Stimulated activated CD8-positive, alpha-beta memory T cell treated with anti-CD3 and anti-CD28 coated beads, Interleukin-15, amount 100 ng/mL, for 24 hours (primary cell): Measurements from ENCODE around the gene ADARB2.

Experiments
- DNase-seq: peaks from one replicate; pipeline ENCODE4 v3.0.0-alpha.2; 2020; ENCODE audit warnings: low read depth

The ADARB2 gene

DNA sequence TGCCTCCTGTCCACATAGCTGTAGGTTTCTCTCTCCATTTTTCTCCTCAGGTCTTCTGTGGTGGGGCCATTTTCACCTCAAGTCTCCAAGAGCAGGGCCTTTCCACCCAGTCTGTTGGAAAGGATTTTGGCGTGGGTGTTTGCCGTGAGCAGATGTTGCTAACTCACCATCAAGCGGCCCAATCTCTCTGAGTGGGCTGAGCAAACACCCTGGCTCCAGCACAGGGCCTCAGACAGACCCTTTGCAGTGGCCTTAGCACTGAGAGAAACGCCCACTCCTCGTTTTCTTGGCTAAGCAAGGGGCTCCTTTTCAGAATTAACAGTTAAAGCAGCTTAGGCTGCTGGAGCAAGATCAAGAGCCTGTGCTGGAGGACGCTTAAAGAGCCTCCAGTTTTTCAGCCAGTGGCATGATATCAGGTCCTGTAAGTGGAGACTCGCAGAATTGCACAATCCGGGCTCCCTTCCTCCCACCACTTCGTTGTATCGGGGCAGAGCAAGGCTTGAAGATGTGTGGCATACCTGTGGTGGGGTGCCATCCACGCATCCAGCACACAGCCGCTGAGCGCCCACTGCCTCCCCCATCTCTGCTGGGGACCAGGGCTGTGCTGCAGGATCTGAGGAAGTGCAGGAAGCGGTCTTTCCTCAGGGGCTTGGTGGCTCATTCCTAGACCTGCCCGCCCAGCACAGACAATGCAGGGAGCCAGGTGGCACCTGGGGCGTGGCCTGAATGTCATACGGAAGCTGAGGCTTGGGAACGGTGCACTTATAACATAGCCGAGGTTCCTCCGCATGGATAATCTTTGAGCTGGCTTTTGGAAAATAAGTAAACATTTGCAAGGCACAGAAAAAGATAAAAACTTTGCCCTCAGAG is 142.7 kb downstream of the ADARB2 start:
- no peak for DNase-seq

DNA sequence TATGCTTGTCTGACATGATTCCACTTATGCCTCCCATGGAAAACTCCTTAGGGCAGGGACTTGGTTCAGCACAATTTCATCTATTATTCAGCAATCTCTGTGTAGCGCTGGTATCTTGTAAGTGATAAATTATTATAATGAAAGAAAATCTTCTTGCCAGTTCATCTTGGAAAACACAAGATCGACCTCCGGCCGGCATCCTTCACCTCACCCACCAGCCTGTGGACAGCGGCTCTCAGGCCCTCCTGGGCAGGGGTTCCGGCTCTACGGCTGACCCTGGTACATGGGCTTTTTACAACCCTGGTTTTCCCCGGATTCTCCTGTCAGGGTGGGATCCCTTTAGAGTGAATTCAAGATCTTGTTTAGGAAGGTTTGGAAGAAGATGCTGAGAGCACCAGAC is 145.6 kb downstream of the ADARB2 start:
- no peak for DNase-seq

DNA sequence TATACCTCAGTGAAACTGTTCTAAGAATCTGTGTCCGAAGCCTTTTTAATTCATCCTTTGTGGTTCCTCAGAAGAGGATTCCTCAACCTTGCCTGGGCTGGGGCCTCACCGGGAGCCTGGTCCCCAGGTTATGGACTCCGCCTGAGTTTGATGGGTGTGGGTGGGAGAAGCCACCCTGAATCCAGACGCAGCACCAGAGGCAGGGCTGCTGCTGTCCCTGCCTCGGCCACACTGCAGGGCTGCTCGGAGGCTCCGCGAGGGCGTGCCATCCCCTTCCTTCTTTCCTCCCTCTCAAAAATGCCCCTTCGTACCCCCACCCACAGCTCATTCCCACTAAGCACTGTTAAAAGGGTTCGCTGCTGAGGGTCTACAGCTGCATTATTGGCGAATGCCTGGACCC is 146.3 kb downstream of the ADARB2 start:
- no peak for DNase-seq

DNA sequence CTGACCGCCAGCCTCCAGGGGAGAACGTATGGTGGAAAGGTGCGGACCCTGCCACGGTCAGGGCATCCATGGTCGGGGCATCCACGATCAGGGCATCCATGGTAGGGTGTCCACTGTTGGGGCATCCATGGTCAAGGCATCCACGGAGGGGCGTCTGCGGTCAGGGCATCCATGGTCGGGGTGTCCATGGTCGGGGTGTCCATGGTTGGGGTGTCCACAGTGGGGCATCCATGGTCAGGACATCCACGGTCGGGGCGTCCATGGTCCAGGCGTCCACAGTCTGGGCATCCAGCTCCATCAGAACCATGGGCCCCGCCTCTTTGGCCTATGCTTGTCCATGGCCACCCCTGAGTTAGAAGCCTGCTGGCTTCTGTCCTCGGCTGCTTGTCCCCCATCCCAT is 148.1 kb downstream of the ADARB2 start:
- DNase-seq = no peak

DNA sequence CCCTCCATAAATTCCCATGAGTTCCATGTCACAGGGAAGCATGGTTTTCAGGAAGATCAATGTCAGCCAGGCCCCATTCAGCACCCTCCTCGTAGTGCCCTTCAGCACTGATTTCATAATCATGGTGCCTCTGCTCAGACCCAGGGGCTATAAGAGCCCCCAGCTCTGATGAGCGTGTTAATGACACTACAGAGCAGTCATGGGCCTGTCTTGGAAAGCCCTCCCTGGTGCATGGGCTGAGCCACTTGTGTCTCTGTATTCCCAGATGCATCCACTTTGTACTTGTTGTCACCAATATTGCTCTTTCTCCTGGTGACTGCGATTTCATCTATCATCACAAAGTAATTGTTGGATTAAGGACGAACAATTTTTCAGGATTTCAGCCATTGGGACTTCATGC is 154.6 kb downstream of the ADARB2 start:
- DNase-seq = no peak

DNA sequence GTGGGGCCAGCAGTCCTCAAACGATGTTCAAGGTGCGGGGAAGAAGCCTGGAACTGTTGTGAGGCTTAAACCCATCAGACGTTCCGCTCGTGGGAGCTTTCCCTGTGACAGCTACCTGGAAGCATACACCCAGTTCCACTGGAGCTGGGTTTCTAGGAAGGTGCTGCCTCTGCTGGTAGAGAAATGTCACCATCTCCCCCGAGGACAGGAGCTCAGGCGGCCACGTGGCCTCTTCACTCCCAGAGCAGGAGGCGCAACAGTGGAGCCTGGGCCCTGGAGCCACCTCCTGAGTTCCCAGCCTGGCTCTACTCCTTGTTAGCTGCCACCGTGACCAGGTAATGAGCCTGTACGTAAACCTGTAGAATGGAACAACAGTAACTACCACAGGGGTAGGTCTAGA is 156.1 kb downstream of the ADARB2 start:
- no peak for DNase-seq

DNA sequence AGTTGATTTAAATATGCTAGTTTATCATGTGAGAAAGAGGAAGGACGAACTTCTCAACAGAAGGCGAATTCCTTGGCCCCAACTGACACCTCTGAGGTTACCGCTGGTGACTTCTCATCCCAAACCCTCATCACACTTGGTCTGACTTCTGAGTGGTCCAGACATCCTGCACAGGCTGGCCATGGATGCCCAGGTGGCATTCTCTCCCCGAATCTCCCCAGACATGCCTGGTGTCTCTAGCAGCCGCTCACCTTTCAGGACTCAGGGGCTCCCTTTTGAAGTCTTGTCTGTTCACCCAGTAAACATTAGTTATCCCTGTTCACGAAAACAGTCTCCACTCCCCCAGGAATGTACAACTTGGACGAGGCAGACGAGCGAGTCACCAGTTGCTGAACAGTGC is 157.7 kb downstream of the ADARB2 start:
- DNase-seq = no peak

DNA sequence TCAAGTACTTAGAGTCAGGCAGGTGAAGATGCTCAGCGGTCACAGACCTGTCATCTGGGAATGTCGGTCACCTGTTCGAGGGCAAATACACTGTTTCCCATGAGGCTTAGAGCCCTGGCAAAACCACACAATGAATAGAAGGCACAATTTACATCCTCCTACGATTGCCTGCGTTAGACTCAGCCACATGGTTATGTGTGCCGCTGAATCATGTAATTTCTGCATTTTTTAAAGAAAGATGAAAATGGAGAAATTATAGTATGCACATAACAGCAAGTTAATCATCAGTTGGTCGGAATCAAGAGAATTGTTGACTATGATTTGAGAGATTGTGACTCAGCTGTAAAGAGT is 158.2 kb downstream of the ADARB2 start:
- DNase-seq = no peak

DNA sequence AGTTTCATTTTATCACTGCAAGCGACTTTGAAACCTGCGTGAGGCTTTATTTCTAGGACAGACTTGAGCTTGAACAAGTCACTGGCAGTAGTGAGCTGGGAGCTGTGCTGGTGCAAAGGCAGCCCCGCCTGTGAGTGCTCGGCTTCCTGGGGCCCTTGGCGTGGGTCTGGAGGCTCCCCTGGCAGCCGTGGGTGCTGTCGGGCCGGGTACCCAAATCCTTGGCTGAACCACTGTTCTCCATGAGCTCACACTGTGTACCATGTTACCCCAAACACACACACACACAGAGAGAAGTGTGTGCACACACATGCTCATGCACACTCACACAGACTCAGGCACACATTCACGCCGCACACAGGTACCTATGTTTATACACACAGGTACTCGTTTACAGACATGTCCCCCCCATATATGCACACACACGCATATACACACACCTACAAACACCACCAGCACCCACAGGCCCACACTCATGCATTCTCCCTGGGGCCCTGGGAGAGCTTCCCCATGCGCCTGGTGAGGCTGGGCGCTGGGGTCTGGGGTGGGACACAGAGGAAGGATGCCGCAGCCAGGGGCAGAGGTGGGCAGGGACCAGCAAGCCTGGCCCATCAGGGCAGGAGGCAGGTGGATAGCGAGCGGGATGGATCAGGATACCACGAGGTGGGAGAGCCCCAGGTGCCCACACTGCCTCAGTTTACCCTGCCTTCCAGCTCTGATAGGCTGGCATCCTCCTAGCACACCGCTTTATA is 158.8 kb downstream of the ADARB2 start:
- no peak for DNase-seq

DNA sequence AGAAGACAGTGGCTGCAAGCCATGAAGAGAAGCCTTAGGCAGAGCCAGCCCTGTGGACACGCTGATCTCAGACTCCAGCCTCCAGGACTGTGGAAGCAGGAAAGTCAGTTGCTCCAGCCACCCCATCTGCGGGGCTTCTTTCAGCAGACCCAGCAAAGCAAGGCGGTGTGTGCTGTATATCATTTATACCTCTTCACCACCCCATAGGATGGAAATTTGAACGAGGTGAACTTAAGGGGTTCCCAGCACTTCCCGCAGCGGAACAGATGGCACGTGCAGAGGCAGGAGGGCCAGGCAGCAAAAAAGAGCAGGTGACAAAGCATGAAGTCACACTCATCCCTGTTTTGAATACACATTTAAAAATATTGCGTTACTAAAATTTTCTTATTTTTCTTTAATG is 159.4 kb downstream of the ADARB2 start:
- no peak for DNase-seq

DNA sequence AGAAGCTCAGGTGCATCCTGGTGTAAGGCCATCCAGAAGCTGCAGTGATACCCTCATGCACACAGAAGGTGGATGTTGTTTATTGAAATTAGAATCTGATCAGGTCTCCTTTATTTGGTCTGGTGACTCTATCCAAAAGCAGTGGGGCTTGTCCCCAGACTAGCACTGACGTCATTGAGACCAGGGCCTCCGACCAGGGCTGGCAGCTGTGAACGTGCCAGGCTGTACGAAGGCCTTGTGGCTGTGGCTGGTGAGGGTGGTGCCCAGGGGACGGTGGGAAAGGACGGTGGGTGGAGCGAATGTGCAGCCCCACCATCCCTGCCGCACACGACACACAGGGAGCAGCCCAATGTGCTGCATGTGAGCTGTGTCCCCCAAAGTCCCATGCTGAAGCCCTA is 160.0 kb downstream of the ADARB2 start:
- DNase-seq = no peak

DNA sequence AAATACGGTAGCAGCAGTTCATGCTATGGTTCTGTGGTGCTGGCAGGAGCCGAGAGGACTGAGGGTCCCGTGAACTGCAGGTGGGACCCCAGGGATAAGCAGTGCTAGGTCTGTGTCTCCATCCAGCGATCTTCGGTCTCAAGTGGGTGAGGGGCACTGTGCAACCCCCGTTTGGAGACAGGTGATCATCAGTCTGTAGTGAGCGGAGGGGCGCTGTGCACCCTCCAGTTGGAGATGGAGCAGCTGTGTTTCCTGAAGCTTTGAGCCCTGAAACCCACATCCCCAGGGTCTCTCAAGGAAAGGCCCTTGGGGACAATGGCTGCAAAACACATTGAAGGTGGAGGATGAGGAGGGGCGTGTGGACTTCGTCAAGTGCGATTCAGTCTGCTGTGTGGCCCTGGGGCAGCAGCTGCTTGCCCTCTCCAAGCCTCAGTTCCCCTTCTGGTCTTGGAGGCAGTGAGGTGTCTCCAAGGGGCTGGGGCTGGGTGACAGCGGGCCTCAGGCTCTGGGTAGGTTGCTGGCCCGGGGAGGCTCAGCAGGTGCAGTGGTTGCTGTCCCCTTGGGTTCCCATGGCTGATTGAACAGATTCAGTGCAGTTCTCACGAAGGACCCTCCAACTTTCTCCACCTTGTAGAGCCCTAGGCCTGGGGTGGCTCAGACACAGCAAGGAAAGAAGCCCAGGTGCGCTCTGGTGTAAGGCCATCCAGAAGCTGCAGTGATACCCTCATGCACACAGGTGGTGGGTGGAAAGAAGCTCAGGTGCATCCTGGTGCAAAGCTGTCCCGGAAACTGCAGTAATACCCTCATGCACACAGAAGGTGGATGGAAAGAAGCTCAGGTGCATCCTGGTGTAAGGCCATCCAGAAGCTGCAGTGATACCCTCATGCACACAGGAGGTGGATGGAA is 160.6 kb downstream of the ADARB2 start:
- DNase-seq = no peak

DNA sequence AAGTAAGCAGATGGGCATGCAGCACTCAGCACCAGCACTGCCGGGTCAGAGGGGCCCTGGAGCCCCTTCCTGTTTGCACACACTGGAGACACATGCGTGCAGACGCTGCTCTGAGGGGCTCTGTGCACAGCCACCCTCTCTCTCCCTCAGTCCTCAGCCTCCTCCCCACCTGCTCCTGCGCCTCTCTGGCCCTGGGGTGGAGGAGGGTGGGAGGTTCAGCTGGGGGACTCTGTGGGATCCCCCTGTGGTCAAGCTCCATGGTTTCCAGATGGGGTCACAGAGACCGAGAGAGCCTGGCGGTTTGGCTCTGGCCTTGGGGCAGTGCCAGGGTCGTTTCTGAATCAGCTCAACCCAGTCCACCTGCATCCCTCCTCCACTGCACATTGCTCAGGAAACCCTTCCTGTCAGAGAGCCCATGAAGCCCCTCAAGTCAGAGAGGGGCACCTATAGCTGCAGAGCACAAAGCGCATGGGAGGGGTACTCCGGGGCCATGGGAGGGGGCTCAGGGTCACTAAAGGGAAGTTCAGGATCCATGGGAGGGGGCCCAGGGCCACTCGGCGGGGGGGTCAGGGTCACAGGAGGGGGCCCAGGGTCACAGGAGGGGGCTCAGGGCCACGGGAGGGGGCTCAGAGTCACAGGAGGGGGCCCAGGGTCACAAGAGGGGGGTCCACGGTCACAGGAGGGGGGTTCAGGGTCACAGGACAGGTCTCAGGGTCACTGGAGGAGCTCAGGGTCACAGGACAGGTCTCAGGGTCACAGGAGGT is 161.7 kb downstream of the ADARB2 start:
- no peak for DNase-seq

DNA sequence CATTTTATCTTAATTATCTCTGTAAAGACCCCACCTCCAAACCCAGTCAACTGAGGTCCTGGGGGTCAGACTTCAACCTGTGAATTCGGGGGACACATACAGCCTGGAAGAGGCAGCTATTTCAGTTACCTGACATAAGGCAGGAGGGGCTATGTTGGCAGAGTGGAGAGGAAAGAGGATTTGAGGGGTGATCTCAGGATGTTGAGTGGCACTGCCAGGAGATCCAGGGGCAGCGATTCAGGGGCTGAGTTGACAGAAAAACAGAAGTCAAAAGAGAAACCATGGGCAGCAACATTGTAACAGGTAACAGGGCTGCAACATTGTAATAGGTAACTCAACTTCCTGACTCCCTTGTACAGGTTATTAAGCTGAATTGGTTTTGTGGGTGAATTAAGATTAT is 162.6 kb downstream of the ADARB2 start:
- no peak for DNase-seq

DNA sequence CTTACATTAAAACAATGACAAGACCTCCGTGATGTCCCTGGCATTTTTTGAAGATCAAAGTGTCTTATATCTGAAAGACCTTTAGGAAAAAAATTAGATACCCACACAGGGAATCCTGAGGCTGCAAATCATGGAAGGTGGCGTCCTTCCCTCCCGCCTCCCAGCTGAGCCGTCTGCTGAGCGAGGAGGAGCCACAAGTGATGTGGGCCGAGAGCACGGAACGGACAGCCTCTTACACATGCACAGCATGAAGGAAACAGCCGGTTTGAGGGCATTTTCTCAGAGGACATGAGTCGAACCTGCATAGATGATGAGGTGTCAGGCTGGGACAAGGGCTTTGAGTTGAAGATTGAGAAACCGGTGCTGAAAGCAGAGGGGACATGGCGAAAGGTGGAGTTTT is 163.3 kb downstream of the ADARB2 start:
- DNase-seq = no peak

DNA sequence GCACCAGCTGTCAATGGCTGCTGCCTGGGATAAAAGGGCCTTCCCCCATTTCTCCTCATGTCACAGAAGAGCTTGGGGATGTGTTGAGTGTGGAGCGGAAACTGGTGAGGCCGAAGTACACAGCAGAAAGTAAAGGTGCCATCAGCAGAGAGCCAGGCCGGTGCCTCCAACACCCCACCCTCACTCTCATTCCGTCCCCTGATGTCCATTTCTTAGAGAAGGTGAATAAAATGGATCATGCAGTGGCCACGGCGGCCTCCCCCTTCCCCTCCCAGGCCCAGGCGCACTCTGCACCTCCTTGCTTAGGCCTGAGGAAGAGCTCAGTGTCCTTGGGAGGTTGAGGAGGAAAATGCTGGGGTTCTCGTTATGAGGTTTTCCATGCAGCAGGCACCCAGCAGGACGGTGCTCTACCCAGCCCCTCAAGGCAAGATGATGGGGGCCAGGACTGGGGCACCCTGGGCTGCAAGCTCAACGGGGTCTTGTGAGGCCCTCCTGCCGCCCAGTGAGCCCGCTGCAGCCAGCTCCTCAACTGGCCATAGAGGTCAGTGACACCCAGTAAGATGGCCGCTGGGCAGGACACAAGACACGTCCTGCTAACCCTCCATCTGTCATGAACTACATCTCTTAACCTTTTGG is 163.9 kb downstream of the ADARB2 start:
- no peak for DNase-seq

DNA sequence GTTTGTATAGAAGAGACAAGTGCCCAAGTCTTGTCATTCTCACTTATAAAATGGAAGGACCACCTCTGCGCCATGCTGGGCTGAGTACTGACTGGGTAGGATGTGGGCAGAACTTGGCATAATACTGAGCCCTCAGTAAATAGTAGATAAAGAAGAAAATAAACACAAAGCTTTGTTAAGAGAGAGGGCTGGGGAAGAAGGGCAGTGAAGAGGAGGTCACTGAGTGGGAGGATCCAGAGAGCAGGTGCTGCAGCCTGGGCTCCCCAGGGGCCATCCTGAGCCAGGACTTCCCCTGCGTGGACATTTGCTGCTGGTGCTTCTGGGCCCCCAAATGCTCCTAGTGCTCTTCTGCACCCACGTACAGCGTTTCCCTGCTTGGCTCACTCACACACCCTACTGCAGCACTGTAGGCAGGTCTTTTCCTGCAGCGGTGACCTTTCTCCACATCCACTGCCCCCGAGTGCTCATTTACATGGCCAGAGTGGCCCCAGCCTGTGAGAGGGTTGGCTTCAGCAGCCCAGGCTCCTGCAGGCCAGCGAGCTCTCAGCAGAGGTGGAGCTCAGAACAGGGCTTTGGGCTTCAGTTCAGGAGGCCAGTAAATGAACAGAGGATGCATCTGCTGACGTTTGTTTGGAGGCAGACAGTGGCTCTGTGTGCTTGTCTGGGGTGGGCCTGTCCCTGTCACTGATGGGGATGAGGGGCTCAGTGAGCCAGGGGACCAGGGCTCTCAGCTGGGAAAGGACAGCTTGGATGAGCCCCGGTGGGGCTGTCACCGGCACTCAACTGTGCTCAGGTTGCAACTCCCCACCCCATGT is 164.6 kb downstream of the ADARB2 start:
- DNase-seq = no peak

DNA sequence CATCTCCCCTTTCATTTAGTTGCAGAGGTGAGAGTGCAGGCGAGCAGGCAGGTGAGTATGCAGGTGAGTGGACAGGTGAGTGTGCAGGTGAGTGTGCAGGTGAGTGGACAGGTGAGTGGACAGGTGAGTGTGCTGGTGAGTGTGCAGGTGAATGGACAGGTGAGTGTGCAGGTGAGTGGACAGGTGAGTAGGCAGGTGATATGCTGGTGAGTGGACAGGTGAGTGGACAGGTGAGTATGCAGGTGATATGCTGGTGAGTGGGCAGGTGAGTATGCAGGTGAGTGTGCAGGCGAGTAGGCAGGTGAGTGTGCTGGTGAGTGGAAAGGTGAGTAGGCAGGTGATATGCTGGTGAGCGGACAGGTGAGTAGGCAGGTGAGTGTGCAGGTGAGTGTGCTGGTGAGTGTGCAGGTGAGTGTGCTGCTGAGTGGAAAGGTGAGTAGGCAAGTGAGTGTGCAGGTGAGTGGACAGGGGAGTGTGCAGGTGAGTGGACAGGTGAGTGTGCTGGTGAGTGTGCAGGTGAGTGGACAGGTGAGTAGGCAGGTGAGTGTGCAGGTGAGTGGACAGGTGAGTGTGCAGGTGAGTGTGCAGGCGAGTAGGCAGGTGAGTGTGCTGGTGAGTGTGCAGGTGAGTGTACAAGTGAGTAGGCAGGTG is 165.6 kb downstream of the ADARB2 start:
- DNase-seq = no peak

DNA sequence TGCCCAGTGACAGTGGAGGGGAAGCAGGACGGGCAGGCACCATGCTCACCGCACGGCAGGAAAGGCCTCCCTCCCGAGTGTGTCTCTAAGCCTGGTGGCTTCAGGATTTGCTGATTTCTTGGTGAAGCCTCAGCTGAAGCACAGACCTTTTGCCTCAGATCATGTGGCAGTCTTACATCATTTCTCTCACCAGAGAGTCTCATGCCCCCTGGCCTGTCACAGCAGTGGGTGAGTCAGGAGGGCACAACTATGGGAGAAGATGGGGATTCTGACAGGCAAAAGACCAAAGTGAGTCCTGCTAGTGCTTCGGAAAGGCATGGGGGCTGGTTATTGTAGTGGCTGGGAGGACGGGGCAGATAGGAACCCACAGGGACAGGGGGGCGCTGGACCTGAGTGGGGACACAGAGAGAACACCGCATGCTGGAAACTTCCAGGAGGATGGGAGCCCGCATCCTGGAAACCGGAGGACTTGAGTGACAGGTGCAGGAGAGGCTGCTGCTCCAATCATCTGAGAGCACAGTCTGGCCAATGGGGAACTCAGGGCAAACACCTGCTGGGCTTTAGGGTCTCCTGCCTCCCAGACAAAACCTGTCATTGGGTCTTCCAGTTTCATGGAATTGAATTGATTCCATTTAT is 166.8 kb downstream of the ADARB2 start:
- no peak for DNase-seq
